Left ventricle myocardium superior (tissue), 1 donor: ENCODE results near the gene MMP25. TPM values are rescaled to one million over a fixed set of nuclear protein-coding genes. Genes with fewer than 3 reads are reported as not detected.

Experiments used
- ATAC-seq: fragments of 200-7000 bp; cut with Tn5 transposase; one replicate; pipeline ENCODE4 v1.9.1; 2020; ENCODE audit warnings: mild to moderate bottlenecking, moderate library complexity
- DNase-seq: peaks from one replicate; pipeline ENCODE4 v3.0.0-alpha.2; 2020
- intact Hi-C: fragments of 100-400 bp; cut with micrococcal nuclease; formaldehyde crosslinking; loops from one replicate; pipeline ENCODE4 v1.11.0; 2022
- long read RNA-seq: library from polyadenylated mRNA; unstranded; transcript quantifications from one replicate; pipeline ENCODE4 v2.0.0, GENCODE V29; 2021
- total RNA-seq: library from RNA; stranded (reverse); fragmentation: NEBNext Ultra II Directional; extraction: Animal tissue kit (Norgen Biotek cat#: 25700); gene quantifications from one replicate; pipeline ENCODE4 v1.2.1, GENCODE V29; 2021
- donor health status: DM: no; HTN: yes; CAD: no; lungs with severe emphysema.

MMP25 gene, protein sequence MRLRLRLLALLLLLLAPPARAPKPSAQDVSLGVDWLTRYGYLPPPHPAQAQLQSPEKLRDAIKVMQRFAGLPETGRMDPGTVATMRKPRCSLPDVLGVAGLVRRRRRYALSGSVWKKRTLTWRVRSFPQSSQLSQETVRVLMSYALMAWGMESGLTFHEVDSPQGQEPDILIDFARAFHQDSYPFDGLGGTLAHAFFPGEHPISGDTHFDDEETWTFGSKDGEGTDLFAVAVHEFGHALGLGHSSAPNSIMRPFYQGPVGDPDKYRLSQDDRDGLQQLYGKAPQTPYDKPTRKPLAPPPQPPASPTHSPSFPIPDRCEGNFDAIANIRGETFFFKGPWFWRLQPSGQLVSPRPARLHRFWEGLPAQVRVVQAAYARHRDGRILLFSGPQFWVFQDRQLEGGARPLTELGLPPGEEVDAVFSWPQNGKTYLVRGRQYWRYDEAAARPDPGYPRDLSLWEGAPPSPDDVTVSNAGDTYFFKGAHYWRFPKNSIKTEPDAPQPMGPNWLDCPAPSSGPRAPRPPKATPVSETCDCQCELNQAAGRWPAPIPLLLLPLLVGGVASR
- total RNA-seq: 2.8 TPM
- long read RNA-seq, partial matches to known transcripts: 0 of 3 reads
- long read RNA-seq, other reads (novel, unspliced or antisense): 3 of 3 reads

- ATAC-seq (peak; percentile 49), DNase-seq (no peak)
- intact Hi-C loops: no loop called here
Measured at GRCh38 chr16:3045758-3046640, at the start of gene MMP25. Gene MMP25, plus strand, starts transcription at chr16:3046561. Its CDS starts 357 bp downstream, at chr16:3046918.

DNA sequence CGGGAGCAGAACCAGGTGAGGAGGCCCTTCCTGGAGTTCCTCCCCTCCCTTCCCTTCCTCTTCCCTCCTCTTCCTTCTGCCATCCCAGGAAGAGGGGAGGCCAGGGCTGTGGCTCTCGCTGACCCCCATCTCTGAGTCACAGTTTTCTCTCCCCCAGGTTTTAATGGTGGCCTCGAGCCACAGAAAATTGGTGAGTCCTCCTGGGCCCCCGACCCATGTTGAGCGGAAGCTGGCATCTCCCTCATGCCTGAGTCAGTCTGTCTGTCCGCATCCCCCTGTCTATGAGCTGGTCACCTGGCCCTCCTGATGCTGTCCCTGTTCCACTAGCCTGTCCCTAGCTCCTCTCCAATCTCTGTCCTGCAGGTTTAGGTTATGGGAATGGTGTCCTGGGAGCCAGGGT, 46.4 kb upstream of the MMP25 start:
- DNase-seq: no peak
- no peak for ATAC-seq
- intact Hi-C loops: no loop called here

DNA sequence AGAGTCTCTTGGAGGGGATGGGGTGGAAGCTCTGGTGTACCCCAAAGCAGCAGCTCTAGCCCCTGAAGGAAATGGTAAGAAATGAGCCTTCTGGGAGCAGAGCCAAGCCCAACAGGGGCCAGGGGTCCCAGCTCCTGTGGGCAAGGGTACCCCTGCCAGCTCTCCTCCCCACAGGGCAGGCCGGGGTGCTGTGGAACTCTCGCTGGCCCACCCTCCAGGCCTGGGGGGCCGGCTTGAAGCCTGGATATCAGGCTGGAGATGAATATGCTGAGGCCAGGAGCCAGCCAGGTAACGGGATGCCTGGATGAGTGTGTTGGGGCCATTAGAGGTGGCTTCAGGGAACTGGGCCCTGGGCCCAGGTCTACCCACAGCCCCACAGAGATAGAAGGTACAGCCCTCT, 45.8 kb upstream of the MMP25 start:
- intact Hi-C loops: no loop called here
- ATAC-seq: no peak
- DNase-seq: no peak

DNA sequence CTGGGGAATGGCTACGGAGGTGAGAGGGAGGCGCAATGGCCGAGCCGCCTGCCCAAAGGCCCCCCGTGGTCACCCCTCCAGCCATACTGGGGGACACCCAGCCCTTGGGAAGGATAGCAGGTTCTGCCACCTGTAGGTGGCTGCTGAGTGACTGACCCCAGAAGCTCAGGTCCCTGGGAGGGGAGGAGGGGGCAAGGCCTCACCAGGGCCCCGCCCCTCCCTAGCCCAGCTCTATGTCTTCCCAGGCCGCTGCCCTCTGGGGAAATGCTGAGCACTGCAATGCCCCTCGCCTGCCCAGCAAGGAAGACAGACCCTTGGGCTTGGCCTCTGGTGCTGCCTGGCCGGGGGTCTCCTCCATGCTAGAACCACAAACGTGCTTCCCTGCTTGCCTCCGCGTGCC, 45.0 kb upstream of the MMP25 start:
- no peak for ATAC-seq
- intact Hi-C loops: no loop called here
- DNase-seq: no peak

DNA sequence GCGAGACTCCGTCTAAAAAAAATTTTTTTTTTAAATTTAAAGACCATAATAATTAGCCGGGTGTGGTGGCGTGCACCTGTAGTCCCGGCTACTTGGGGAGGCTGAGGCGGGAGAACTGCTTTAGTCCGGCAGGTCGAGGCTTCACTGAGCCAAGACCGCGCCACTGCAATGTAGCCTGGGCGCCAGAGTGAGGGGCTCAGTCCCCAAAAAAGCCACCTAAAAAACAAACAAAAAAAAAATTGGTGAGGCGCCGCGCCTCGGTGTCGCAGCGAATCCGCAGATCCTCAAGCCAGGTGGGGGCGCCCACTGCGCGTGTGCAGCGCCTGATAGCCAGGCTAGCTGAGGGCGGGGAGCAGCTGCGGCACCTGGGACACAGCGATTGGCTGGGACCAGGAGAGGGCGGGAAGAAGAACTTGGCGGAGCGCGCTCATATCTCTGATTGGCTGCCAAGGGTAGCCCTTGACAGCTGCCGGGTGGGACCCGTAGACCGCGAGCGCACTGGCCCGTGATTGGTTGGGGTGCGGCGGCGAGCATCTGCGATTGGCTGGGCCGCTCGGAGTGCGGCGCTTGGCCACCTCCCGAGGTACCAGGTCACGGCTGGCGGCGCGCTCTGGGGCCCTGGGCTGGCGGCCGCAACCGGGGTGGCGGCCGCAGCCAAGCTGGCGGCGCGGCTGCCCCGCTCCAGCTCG, 42.6 kb upstream of the MMP25 start:
- DNase-seq (peak; percentile 97), ATAC-seq (peak; percentile 98)
- intact Hi-C loops: no loop called here

DNA sequence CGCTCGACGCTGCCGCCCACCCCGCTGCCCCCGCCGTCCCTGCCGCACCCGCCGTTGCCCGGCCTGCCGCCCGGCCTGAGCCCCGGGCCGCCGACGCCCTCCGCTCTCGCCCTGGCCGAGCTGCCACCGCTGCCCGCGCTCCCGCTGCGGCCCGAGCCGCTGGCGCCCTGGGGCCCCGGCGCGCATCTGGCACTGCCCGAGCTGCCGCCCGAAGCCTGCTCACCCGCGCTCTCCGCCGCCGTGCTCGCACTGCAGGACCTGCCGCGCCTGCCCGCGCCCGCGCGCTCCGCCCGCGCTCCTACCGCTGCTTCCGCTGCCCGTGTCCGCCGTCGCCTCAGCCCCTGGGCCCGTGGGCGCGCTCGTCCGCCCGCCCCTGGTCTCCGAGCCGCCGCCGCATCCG, 42.0 kb upstream of the MMP25 start:
- intact Hi-C loops: no loop called here
- DNase-seq (no peak), ATAC-seq (no peak)

GRCh38 chr16:3004781-3005284, 41.5 kb upstream of the MMP25 start:
- ATAC-seq: no peak
- intact Hi-C loops: no loop called here
- no peak for DNase-seq

DNA sequence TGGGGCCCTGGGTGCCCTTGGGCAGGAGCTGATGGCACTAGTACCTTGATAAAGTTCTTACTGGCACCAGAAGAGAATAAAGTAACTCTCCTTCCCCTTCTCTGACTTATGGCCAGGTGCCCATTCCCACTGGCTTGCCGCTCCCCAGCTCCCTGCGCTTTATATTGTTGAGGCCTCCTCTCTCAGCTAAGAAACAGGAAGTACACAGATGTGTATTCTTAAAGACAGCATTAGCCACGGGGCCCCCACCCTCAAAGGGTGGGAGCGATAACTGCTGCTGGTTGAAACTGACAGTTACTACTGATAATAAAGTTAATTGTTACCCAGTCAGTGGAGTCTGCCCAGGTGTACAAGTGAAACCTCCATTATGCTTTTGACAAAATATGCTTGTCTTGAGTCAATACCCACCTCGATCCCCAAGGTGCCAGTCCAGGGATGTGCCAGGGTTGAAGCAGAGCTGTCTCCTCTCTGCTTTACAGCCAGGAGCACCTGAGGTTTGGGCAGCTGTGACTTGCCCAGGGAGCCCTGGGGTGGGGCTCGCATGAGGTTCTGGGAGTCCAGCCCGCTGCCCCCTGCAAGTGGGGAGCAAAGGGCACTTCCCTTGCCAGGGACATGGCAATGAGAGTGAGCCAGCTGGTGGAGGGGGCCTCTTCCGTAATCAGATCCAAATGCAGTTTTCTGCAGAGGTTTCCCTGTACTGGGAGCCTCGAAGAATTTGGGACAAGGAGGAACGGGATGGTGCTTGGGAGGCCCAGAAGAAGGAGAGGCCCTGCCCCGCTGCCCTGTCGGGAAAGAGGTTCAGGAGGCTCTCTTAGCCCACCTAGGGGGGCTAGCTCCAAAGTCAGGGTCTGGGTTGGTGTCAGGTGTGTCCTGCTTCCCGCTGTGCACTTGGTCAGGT, 39.1 kb upstream of the MMP25 start:
- no peak for ATAC-seq
- intact Hi-C loops: no loop called here
- no peak for DNase-seq

DNA sequence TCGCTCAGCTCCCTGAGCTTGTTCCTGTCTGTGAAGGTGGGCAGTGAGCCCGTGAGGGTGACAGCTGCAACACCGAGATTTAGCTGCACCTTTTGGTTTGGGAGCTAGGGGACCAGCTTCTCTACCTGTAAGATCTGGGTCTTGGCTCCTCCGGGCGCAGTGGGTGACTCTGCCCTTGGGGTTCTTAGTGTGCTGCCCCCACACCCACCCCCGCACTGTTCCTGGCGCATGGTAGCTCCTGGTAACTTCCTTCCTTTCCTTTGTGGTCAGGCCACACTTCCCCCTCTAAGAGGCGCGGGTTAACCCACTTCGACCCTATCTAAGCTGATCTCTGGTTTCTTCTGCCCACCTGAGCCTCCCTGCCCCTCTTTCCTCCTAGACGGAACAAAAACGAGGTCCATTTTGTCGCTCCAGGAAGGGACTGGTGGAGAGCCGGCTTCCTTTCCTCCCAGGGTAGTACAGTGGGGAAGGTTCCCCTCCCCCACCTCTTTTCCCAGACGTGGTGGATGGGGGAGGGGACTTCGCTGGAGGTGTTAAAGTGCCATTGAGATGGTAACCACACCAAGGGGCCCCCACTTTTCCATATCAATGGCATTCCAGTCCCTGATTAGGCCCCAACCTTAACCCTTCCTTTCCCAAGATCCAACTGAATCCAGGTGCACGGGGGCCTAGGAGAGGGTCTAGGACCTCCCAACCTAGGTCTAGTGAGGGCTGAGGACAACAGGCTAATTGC, 38.2 kb upstream of the MMP25 start:
- intact Hi-C loops: no loop called here
- DNase-seq: no peak
- ATAC-seq: no peak

DNA sequence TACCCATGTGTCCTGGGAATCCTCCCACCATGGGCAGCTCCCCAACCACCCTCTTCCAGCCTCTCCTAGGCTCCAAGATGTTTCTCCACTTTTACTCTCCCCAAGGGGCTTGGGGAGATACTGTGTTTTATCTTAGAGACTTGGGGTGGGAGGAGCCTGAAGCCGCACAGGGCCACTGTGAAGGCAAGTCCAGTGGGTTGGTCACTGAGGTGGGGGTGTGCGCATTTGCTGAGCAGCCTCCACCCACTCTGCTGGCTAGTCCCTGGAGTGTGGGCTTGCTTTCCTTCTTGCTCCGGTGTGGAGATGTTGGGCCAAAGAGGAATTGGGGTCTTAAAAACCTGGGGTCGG, 37.7 kb upstream of the MMP25 start:
- DNase-seq: no peak
- ATAC-seq: no peak
- intact Hi-C loops: no loop called here

DNA sequence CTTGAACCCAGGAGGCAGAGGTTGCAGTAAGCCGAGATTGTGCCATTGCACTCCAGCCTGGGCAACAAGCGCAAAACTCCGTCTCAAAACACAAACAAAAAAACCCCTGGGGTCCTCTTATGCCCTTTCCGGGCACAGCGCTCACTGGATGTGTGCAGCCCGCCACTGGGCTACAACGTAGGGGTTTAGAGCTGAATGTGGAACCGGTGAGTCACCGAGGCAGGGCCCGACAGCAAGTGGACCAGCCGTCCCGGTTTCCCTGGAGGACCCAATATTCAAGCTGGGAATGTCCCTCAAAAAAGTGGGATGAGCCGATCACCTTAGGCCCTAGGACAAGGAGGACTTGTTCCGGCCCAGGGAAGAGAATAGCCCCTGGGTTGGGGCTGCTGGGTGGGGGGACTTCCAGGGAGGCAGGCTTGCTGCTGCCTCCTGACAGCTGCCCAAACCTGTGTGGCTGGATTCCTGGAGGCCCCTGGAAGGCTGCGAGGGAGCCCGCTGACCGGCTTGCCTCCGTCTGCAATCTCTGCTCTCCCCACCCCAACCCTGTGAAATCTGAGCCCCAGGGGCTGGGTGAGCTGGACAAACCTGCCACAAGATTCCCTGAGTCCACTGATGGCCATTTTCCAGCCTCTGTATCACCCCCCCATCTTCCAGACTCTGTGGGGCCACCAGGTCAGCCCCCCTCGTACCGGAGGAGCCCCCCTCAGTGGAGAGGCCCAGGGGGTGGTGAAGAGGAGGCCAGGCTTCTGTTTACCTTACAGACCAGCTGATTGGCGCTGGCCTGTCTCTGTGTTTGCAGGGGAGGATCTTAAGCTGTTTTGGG, 36.6 kb upstream of the MMP25 start:
- ATAC-seq: no peak

DNA sequence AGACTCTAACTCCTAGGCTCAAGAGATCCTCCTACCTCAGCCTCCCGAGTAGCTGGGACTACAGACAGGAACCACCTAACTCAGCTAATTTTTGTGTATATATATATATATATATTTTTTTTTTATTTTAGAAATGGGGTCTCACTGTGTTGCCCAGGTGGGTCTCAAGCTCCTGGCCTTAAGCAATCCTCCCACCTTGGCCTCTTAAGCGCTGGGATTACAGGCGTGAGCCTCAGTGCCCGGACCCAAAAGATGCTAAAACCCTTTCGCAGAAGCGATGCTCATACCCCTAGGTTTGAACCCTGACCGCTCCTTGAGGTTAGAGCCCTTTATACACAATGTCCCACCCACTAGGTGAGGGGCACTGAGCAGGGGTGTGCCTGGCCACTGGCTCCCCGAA, 35.9 kb upstream of the MMP25 start:
- DNase-seq (no peak), ATAC-seq (no peak)
- intact Hi-C loops: no loop called here

More for the DNA sequence above, 36.6 kb upstream of the MMP25 start:
- intact Hi-C loops: no loop called here
- DNase-seq: no peak

- DNase-seq: no peak
- intact Hi-C loops: no loop called here
- no peak for ATAC-seq
Measured at GRCh38 chr16:3012246-3012645, 34.1 kb upstream of the MMP25 start.

- DNase-seq (no peak), ATAC-seq (peak; percentile 8)
- intact Hi-C loops: no loop called here
Measured at GRCh38 chr16:3012828-3013420, 33.4 kb upstream of the MMP25 start, which contains the start of gene CLDN9. Gene CLDN9, plus strand, starts transcription at chr16:3012923. Its CDS starts 440 bp downstream, at chr16:3013363.

- intact Hi-C loops: no loop called here
- ATAC-seq (no peak), DNase-seq (no peak)
Measured at GRCh38 chr16:3013491-3013951, 32.8 kb upstream of the MMP25 start.

- ATAC-seq (no peak), DNase-seq (no peak)
- intact Hi-C loops: no loop called here
Measured at GRCh38 chr16:3013998-3014690, 32.2 kb upstream of the MMP25 start.
